Hematopoietic multipotent progenitor cell (in vitro differentiated cells): ENCODE measurements around the gene GABRQ. TPM values are rescaled to one million over a fixed set of nuclear protein-coding genes. Genes with fewer than 3 reads are reported as not detected.
"Not testable (repeated sequence)": the region's sequence is repeated elsewhere in the genome, so short reads cannot be mapped to it uniquely, and the experiment has no call there.

Experiments
- DNase-seq, 3 donors: peaks; one replicate each; pipeline ENCODE4 v3.0.0-alpha.2; 2011 to 2015; ENCODE audit warnings: low read depth in 2 of 3, low spot score in 2 of 3
- total RNA-seq: library from RNA; depleted of rRNA; stranded (reverse); fragments of >200 nt; gene quantifications from one replicate; pipeline ENCODE4 v1.2.3, GENCODE V29; 2012

GABRQ gene
- total RNA-seq, 1 donor = under 0.01 TPM

DNA sequence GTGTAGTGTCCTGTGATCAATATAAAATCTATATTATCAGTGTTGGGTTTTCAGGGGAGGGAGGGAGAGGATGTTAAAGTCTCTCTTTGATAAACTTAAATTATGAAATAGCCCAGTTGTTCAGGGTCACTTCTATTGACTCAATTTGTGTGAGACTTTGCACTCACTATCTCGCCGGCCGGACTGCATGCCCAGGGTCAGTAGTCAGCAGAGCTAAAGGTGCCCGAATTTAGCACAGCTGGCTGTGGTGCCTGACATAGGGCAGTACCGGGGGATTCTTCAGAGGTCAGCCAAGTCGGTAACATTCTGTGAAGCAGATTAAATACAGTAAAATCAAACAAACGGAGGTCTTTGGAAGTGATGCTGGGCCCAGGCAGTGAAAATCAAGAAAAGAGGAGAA is 19.2 kb downstream of the GABRQ start:
- no peak for DNase-seq

DNA sequence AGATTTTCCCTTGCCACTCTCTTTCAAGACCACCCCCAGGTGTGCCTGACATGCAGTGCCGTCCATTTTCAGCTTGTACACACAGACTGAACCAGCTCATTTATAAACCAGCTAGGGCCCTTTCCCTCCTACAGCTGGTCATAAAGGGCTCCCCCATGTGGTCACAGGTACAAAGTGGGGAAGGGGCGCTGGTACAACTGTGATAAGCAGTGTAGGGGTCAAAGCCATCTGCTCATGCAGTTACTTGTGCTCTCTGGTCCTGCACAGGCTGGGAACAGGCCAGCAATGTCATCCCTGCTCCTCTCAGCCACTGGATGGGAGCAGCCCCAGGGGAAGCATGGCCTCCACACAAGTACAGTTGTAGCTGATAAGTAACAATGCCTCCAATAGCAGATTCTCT is 20.6 kb downstream of the GABRQ start:
- DNase-seq = no peak

DNA sequence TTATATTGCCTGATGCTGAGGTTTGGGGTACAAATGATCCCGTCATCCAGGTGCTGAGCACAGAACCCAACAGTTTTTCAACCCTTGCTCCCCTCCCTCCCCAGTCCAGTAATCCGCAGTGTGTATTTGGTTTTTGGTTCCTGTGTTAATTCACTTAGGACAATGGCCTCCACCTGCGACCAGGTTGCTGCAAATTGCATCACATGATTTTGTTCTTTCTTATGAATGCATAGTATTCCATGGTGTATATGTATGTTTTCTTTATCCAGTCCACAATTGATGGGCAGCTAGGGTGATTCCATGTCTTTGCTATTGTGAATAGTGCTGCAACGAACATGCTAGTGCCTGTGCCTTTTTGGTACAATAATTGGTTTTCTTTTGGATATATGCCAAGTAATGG is 25.4 kb downstream of the GABRQ start:
- no peak for DNase-seq

DNA sequence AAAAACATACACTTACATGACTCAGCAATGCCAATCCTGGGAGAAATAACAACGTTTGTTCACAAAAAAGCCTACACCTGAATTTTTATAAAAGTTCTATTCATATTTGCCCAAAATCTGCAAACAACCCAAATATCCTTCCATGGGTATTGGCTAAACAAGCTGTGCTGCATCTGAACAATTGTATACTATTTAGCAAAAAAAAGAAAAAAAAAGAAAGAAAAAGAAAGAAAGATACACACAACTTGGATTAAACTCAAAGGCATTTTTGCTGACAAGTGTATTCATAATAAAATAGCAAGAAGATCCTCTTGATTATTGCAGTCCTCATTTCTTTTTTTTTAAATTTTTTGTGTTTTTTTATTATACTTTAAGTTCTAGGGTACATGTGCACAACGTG is 36.4 kb downstream of the GABRQ start:
- no peak for DNase-seq

DNA sequence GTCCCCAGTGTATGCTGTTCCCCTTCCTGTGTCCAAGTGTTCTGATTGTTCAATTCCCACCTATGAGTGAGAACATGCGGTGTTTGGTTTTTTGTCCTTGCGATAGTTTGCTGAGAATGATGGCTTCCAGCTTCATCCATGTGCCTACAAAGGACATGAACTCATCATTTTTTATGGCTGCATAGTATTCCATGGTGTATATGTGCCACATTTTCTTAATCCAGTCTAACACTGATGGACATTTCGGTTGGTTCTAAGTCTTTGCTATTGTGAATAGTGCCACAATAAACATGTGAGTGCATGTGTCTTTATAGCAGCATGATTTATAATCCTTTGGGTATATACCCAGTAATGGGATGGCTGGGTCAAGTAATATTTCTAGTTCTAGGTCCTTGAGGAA is 37.0 kb downstream of the GABRQ start:
- DNase-seq = not testable (repeated sequence)

DNA sequence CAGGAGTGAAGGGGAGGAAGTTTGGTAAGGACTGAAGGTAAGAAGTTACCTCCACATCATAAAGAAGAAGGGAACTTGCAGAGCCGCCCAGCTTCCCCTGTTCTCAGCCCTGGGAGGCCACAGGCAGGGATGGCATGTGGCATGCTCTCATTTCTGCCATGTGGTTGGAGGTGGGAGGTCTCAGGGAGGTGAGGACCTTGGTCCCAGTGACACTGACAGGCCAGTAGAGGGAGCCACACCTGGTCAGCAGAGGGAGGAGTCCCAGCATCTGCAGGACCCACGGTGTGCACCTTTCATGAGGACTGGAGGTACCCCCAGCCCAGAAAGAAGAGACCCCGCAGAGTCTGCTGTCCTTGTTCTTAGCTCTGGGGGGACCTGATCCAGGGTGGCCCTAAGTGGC is 43.3 kb downstream of the GABRQ start:
- DNase-seq = not testable (repeated sequence)

DNA sequence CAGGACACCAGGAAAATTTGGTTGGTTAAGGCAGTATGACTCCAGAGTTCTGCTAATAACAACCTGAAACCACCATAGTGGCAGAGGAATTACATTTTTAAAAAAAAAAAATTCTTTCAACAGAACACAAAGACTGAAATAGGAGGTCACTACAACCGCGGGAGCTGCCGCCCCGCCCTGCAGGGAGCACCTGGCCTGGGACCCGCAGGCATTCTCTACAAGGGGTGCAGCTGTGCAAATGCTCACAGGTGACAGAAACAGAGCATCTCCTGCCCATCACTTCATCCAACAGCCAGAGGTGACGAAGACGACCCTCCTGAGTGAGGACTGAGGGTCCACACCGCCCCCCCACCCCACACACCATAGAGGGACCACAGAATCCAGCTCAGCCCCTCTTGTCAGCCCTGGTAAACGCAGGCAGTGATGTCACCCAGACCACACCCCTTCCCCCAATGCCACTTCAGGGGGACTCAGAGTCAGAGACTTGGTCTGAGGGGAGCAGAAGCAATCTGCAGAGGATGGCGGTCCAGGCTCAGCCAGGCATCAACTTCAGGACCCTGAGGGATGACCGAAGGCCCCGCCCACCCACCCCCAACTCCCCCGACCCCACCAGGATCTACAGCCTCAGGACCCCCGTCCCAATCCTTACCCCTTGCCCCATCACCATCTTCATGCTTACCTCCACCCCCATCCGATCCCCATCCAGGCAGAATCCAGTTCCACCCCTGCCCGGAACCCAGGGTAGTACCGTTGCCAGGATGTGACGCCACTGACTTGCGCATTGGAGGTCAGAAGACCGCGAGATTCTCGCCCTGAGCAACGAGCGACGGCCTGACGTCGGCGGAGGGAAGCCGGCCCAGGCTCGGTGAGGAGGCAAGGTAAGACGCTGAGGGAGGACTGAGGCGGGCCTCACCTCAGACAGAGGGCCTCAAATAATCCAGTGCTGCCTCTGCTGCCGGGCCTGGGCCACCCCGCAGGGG is 60.5 kb downstream of the GABRQ start, which contains the start of gene MAGEA3:
Gene MAGEA3, plus strand, starts transcription at position 843 of the 980 bp plus-strand sequence. CDS start 2,039 bp downstream, outside the sequence.
- DNase-seq = not testable (repeated sequence)

DNA sequence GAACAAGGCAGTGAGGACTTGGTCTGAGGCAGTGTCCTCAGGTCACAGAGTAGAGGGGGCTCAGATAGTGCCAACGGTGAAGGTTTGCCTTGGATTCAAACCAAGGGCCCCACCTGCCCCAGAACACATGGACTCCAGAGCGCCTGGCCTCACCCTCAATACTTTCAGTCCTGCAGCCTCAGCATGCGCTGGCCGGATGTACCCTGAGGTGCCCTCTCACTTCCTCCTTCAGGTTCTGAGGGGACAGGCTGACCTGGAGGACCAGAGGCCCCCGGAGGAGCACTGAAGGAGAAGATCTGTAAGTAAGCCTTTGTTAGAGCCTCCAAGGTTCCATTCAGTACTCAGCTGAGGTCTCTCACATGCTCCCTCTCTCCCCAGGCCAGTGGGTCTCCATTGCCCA is 62.7 kb downstream of the GABRQ start:
- DNase-seq = not testable (repeated sequence)

DNA sequence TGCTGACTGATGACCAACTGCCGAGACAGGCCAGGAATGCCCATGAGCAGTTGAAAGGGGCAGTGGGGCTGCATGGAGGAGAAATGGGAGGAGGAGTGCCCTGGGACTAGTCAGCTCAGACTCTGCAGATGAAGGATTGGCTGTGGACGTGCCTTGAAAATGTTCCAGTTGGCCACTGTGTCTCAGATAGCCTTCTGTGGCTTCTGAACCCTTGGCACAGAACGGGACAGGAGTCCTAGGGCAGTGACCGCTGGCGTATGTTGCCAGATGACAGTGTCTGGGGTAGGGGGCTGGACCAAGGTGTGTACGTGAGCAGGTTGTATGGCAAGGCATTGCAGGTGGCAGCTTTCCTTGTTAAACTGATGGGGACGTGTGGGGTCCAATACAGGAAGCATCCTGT is 68.8 kb downstream of the GABRQ start:
- not testable (repeated sequence) for DNase-seq

Other genes with a start within 250 kb of the GABRQ start
- gene GABRA3, start 186.6 kb upstream of the GABRQ start, total RNA-seq = not detected
- gene MAGEA3, start 60.9 kb downstream of the GABRQ start, total RNA-seq = not detected
- not detected for gene CSAG2, start 71.4 kb downstream of the GABRQ start, total RNA-seq
- not detected for gene MAGEA2B, start 76.7 kb downstream of the GABRQ start, total RNA-seq
- not detected for gene CSAG1, start 95.8 kb downstream of the GABRQ start, total RNA-seq
- gene MAGEA12, start 95.9 kb downstream of the GABRQ start, total RNA-seq = not detected
- gene MAGEA2, start 115.9 kb downstream of the GABRQ start, total RNA-seq = not detected
- not detected for gene CSAG3, start 121.3 kb downstream of the GABRQ start, total RNA-seq
- gene MAGEA6, start 131.8 kb downstream of the GABRQ start, total RNA-seq = not detected
- gene CETN2, start 192.9 kb downstream of the GABRQ start, total RNA-seq = 5.4 TPM
- gene NSDHL, start 193.2 kb downstream of the GABRQ start, total RNA-seq = 11.6 TPM